H1 (cell line): Measurements from ENCODE around the gene MOB2. TPM values are rescaled to one million over a fixed set of nuclear protein-coding genes. Genes with fewer than 3 reads are reported as not detected.

Experiments
- CTBP2 ChIP-seq: IDR thresholded peaks from 2 replicates; pipeline ENCODE4 v1.7.0; 2011; ENCODE audit warnings: borderline replicate concordance, mild to moderate bottlenecking, moderate library complexity, mixed read lengths, low read length; ENCODE audit not compliant: insufficient read depth, insufficient read length
- E2F6 ChIP-seq: IDR thresholded peaks from 2 replicates; pipeline ENCODE4 v1.6.1; 2012; ENCODE audit warnings: inconsistent platforms
- ZNF274 ChIP-seq: IDR thresholded peaks from 2 replicates; pipeline ENCODE4 v1.7.0; 2012; ENCODE audit warnings: low read length, borderline replicate concordance; ENCODE audit errors: extremely low read depth
- polyA plus RNA-seq, 7 experiments: library from polyadenylated mRNA; depleted of rRNA in 3 of 7; stranded (reverse) in 5 of 7; unstranded in 2 of 7; fragments of >200 nt in 5 of 7; fragments of 200-250 nt in 2 of 7; gene quantifications; 1 replicate in 5 of 7; 2 replicates in 1 of 7; 4 replicates in 1 of 7; pipeline versions ENCODE4 v1.2.1 to v1.2.3, GENCODE V29; 2011 to 2013; ENCODE audit warnings: missing spikeins in 2 of 7, mixed read lengths in 2 of 7
- total RNA-seq: library from RNA; stranded (reverse); fragmentation: NEBNext Ultra II Directional; extraction: Animal tissue kit (Norgen Biotek cat#: 25700); gene quantifications from 2 replicates; pipeline ENCODE4 v1.2.1, GENCODE V29; 2021

Gene MOB2
- total and polyA plus RNA-seq, 2 of the 8 experiments (the other 6 are each of a cell fraction or from before 2014, with no cell fraction given), result 18.6 to 28.2 TPM

- TF ChIP-seq CTBP2, result no peak
- TF ChIP-seq E2F6, result no peak
- no peak for TF ChIP-seq ZNF274
- TF ChIP-seq, all 59 proteins: peak for 0
Measured at GRCh38 chr11:1480555-1481482, 5.8 kb downstream of the MOB2 start (continued).
